ENCODE results near the gene SESN1. TPM values are rescaled to one million over a fixed set of nuclear protein-coding genes. Genes with fewer than 3 reads are reported as not detected.

SESN1 gene
- polyA plus RNA-seq, 2 of the 4 experiments (the other 2 are of a cell fraction), result 7.9 to 13.9 TPM

DNA sequence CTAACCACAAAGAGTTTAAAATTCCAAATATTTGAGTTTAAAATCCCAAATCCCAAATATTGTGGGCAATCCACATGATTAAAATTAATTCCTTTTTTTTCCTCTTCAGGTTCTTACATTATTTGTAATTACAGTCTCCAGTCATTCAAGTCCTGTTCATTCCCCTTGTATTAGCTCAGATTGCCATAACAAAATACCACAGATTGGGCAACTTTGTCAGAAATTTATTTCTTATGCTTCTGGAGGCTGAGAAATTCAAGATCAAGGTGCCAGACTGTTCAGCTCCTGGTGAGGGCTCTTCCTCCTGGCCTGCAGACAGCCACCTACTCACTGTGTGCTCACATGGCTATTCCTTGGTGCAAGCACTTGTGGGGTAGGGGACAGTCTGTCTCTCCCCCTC, 141.0 kb downstream of the SESN1 start:
- DNase-seq (ENCODE audit: low read depth in 1 of 2, low spot score in 1 of 2) (no peak), ATAC-seq (no peak), FAIRE-seq (no peak)
- Histone ChIP-seq H3K9me3 (no peaks in the 10 kb centered on the region), H3K4me2 (no peak overlapping the region), H3K4me3 (no peak overlapping the region), H3K27ac (no peak overlapping the region), H3K4me1 (no peaks in the 10 kb centered on the region)
- ChIA-PET CTCF (no interaction called here), POLR2A (no interaction called here)
- TF ChIP-seq CHD2 (IDR thresholded peaks at IDR 0.05; ENCODE audit: low read length, partially characterized antibody) (no peak), TFCP2L1 (CRISPR knock-in tag; IDR thresholded peaks at IDR 0.05) (no peak), RNF2 (IDR thresholded peaks at IDR 0.05; ENCODE audit: borderline replicate concordance, low read depth) (no peak), CBX2 (IDR thresholded peaks at IDR 0.05; ENCODE audit: borderline replicate concordance, low read depth) (no peak), TP53 (CRISPR knock-in tag; IDR thresholded peaks at IDR 0.05) (no peak)
- TF ChIP-seq, protein P1, sequence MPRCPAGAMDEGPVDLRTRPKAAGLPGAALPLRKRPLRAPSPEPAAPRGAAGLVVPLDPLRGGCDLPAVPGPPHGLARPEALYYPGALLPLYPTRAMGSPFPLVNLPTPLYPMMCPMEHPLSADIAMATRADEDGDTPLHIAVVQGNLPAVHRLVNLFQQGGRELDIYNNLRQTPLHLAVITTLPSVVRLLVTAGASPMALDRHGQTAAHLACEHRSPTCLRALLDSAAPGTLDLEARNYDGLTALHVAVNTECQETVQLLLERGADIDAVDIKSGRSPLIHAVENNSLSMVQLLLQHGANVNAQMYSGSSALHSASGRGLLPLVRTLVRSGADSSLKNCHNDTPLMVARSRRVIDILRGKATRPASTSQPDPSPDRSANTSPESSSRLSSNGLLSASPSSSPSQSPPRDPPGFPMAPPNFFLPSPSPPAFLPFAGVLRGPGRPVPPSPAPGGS (IDR thresholded peaks at IDR 0.05), result no peak

DNA sequence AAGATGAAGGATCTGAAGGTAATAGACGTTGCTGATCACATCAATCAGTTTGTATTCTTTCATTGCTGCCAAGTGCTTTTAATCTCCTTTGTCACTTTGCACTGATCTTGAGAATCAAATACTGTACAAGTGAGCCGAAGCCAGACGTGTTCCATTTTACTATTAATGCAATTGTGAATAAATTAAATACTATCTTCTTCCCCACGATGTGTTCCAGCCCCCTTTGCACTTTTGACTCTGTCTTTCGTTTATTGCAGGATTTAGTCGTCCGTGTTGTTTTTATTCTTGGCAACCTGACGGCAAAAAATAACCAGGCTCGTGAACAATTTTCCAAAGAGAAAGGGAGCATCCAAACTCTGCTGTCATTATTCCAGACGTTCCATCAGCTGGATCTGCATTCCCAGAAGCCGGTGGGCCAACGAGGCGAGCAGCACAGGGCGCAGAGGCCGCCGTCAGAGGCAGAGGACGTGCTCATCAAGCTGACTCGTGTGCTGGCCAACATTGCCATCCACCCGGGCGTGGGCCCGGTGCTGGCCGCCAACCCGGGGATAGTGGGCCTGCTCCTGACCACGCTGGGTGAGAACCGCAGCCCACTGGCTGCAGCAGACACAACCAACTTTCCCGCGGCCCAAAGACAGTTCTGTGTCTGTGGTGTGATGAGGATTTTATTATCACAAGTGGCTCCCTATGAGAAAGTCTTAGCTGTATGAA, 141.7 kb downstream of the SESN1 start:
- WGBS (ENCODE audit: missing lambda C conversion rate), result 74% methylated on average over 15 of the region's 27 CpGs

DNA sequence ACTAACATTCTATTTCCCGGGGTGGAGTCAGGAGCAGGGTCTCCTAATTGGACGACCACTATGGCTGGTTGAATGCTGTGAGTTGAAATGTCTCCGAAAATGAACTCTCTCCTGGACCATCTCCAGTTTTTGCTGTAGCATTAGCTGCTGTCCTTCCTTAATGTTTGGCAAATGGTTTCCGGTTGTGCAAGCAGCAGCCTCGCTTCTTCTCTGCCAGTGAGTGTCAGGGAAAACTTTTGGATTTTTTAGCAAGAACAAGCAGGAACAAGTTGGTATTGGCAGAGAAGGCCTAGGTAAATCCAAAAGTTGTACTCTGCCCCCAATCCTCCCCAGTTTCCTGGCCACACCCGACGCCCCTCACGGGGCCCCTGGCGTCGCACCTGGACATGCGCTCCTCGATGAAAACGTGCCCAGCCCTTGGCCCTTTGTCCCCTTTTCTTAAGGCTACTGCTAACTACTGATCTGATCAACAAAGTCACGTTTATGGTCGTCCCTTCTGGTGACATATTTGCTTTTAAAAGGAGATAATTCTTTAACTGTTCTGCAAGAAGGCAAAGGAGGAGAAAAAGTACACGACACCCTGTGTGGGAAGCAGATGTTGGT, 143.2 kb downstream of the SESN1 start:
- ChIA-PET POLR2A (no interaction called here), CTCF (no interaction called here)
- no peak for TF ChIP-seq ESRRA (IDR thresholded peaks at IDR 0.05; ENCODE audit: borderline replicate concordance, low read length)
- no peak for TF ChIP-seq MAZ (IDR thresholded peaks at IDR 0.05; ENCODE audit: borderline replicate concordance, low read depth, low read length)
- TF ChIP-seq NR3C1 (IDR thresholded peaks at IDR 0.05), result no peak
- TF ChIP-seq, protein P2, sequence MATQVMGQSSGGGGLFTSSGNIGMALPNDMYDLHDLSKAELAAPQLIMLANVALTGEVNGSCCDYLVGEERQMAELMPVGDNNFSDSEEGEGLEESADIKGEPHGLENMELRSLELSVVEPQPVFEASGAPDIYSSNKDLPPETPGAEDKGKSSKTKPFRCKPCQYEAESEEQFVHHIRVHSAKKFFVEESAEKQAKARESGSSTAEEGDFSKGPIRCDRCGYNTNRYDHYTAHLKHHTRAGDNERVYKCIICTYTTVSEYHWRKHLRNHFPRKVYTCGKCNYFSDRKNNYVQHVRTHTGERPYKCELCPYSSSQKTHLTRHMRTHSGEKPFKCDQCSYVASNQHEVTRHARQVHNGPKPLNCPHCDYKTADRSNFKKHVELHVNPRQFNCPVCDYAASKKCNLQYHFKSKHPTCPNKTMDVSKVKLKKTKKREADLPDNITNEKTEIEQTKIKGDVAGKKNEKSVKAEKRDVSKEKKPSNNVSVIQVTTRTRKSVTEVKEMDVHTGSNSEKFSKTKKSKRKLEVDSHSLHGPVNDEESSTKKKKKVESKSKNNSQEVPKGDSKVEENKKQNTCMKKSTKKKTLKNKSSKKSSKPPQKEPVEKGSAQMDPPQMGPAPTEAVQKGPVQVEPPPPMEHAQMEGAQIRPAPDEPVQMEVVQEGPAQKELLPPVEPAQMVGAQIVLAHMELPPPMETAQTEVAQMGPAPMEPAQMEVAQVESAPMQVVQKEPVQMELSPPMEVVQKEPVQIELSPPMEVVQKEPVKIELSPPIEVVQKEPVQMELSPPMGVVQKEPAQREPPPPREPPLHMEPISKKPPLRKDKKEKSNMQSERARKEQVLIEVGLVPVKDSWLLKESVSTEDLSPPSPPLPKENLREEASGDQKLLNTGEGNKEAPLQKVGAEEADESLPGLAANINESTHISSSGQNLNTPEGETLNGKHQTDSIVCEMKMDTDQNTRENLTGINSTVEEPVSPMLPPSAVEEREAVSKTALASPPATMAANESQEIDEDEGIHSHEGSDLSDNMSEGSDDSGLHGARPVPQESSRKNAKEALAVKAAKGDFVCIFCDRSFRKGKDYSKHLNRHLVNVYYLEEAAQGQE (IDR thresholded peaks at IDR 0.05), result no peak
- TF ChIP-seq EHMT2 (IDR thresholded peaks at IDR 0.05; ENCODE audit: low read depth), result no peak
- TF ChIP-seq, protein P3, sequence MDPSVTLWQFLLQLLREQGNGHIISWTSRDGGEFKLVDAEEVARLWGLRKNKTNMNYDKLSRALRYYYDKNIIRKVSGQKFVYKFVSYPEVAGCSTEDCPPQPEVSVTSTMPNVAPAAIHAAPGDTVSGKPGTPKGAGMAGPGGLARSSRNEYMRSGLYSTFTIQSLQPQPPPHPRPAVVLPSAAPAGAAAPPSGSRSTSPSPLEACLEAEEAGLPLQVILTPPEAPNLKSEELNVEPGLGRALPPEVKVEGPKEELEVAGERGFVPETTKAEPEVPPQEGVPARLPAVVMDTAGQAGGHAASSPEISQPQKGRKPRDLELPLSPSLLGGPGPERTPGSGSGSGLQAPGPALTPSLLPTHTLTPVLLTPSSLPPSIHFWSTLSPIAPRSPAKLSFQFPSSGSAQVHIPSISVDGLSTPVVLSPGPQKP (IDR thresholded peaks at IDR 0.05; ENCODE audit: low read depth, low read length), result no peak
- no peak for TF ChIP-seq POLR2A (IDR thresholded peaks at IDR 0.05; ENCODE audit: low read length)
- TF ChIP-seq CBX2 (IDR thresholded peaks at IDR 0.05; ENCODE audit: borderline replicate concordance, low read depth), result no peak
- H3K9me3 ChIP-seq, result no peaks in the 10 kb centered on the region
- DNase-seq (ENCODE audit: low read depth in 1 of 2, low spot score in 1 of 2) (no peak), FAIRE-seq (no peak), ATAC-seq (no peak)
- H3K4me3 ChIP-seq, result no peak overlapping the region
- 68% methylated on average over 16 of the region's 16 CpGs for WGBS (ENCODE audit: missing lambda C conversion rate)
- no peaks in the 10 kb centered on the region for H3K4me1 ChIP-seq
- H3K4me2 ChIP-seq, result no peak overlapping the region
- no peak overlapping the region for H3K27ac ChIP-seq

More for the DNA sequence above, 141.7 kb downstream of the SESN1 start:
- TF ChIP-seq HOXB13 (CRISPR knock-in tag; IDR thresholded peaks at IDR 0.05; ENCODE audit: low read depth) (no peak), RFX5 (IDR thresholded peaks at IDR 0.05) (no peak), CBX2 (IDR thresholded peaks at IDR 0.05; ENCODE audit: borderline replicate concordance, low read depth) (no peak), TP53 (CRISPR knock-in tag; IDR thresholded peaks at IDR 0.05) (no peak), ZSCAN20 (CRISPR knock-in tag; IDR thresholded peaks at IDR 0.05) (no peak), RCOR1 (IDR thresholded peaks at IDR 0.05; ENCODE audit: low read depth, low read length) (no peak), ZNF302 (CRISPR knock-in tag; IDR thresholded peaks at IDR 0.05) (no peak), NFE2L2 (conservative IDR thresholded peaks at IDR 0.05; ENCODE audit: low read length) (no peak), HOXB5 (CRISPR knock-in tag; IDR thresholded peaks at IDR 0.05) (no peak), EHMT2 (IDR thresholded peaks at IDR 0.05; ENCODE audit: low read depth) (no peak), SMC3 (IDR thresholded peaks at IDR 0.05) (no peak)
- TF ChIP-seq, protein P4, sequence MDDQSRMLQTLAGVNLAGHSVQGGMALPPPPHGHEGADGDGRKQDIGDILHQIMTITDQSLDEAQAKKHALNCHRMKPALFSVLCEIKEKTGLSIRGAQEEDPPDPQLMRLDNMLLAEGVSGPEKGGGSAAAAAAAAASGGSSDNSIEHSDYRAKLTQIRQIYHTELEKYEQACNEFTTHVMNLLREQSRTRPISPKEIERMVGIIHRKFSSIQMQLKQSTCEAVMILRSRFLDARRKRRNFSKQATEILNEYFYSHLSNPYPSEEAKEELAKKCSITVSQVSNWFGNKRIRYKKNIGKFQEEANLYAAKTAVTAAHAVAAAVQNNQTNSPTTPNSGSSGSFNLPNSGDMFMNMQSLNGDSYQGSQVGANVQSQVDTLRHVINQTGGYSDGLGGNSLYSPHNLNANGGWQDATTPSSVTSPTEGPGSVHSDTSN (IDR thresholded peaks at IDR 0.05), result no peak
- TF ChIP-seq, protein P5, sequence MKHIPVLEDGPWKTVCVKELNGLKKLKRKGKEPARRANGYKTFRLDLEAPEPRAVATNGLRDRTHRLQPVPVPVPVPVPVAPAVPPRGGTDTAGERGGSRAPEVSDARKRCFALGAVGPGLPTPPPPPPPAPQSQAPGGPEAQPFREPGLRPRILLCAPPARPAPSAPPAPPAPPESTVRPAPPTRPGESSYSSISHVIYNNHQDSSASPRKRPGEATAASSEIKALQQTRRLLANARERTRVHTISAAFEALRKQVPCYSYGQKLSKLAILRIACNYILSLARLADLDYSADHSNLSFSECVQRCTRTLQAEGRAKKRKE (CRISPR knock-in tag; IDR thresholded peaks at IDR 0.05; ENCODE audit: low read depth), result no peak
- TF ChIP-seq, protein P6, sequence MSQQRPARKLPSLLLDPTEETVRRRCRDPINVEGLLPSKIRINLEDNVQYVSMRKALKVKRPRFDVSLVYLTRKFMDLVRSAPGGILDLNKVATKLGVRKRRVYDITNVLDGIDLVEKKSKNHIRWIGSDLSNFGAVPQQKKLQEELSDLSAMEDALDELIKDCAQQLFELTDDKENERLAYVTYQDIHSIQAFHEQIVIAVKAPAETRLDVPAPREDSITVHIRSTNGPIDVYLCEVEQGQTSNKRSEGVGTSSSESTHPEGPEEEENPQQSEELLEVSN (IDR thresholded peaks at IDR 0.05; ENCODE audit: borderline replicate concordance, low read depth), result no peak
- Histone ChIP-seq H3K4me1 (no peaks in the 10 kb centered on the region), H3K9me3 (no peaks in the 10 kb centered on the region), H3K4me2 (no peak overlapping the region), H3K4me3 (no peak overlapping the region), H3K27ac (no peak overlapping the region)
- FAIRE-seq (no peak), ATAC-seq (no peak), DNase-seq (ENCODE audit: low read depth in 1 of 2, low spot score in 1 of 2) (no peak)
- POLR2A ChIA-PET, result no interaction called here
- CTCF ChIA-PET, result no interaction called here
